Left renal cortex interstitium (tissue), 4 donors: ENCODE results near the gene MAN1B1. TPM values are rescaled to one million over a fixed set of nuclear protein-coding genes. Genes with fewer than 3 reads are reported as not detected.
"Not testable (repeated sequence)": the region's sequence is repeated elsewhere in the genome, so short reads cannot be mapped to it uniquely, and the experiment has no call there.

ENCODE experiments used
- DNase-seq, 4 donors: peaks; one replicate each; pipeline ENCODE4 v3.0.0-alpha.2; 2013; ENCODE audit warnings: low read depth in 4 of 4, low spot score in 2 of 4, missing footprints in 1 of 4
- polyA plus RNA-seq, 4 donors: library from polyadenylated mRNA; unstranded; fragments of 120-200 nt; gene quantifications; one replicate each; pipeline ENCODE4 v1.2.1, GENCODE V29; 2013; ENCODE audit not compliant: insufficient read length in 4 of 4

The MAN1B1 gene
- polyA plus RNA-seq, 4 donors = 46.5 to 70.7 (median 63.1) TPM

DNA sequence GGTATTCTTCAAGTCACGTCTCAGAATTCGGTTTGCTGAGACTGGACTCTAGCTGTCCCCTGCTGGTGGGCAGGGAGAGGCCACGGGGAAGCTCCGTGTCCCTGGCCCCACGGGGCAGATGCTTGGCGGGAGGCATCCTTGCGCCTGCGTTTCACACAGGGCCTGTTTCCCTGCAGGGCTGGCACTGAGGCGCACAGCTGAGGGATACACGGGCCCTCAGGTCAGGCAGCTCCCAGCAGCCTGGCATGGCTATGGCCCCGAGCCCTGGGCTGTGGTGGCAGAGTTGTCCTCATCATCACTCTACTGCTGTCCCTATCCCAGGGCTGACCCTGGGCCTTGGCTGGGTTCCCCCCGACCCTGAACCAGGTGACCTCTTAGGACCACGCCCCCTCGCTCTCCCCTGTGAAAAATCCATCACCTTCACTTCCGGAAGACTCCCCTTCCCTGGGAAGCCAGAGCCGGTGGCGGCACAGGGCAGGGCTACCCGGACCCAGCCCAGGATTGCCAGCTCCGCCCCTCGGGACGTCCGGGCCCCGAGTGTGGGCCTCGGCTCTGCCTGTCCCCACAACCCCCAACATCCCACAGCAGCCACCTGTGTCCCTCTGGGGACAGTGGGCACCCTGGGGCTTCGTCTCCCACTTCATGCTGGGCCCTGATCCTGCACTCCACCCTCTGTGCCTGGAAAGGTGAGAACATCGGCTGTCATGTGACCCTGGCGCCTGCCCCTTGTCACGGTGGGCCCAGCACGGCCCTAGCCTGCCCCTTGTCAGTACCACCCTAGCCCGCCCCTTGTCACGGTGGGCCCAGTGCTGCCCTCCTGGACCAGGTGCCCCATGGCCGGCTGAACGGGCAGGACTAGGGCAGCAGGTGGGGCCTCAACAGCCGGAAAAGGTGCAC lies 22.7 kb downstream of the MAN1B1 start:
- no peak for DNase-seq

DNA sequence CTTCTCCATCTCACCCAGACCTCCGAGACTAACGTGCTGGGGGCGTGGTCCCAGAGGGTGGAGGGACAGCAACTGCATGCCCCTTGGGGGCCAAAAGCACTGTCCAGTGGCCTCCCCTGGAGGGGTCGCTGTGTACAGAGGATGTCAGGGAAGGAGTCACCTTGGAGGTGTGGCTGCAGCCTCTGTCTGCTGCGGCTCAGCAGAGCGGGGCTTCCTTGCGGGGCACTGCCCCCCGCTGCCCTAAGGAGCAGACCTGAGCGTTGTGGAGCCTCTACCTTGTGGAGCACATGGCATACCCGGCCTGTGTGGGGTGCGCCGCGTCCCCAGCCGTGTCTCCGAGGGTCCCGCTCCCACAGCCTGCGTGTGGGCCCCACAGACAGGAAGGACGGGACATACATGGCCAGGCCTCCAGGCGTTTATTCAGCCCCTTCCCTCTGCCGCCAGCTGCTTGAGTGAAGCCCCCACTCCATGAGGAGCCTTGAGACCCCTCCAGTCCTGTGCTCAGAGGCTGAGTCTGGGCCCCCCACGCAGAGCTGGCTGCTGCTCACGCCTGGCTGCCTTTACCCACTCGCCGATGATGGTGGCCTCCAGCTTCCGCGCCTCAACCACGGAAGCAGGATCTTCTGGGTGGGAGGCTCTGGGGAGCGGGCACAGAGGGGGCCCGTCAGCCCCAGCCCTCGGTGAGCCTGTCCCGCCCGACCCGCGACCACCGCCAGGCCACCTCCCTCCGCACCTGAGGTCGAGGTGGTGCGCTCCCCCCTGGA lies 23.5 kb downstream of the MAN1B1 start:
- DNase-seq = no peak

DNA sequence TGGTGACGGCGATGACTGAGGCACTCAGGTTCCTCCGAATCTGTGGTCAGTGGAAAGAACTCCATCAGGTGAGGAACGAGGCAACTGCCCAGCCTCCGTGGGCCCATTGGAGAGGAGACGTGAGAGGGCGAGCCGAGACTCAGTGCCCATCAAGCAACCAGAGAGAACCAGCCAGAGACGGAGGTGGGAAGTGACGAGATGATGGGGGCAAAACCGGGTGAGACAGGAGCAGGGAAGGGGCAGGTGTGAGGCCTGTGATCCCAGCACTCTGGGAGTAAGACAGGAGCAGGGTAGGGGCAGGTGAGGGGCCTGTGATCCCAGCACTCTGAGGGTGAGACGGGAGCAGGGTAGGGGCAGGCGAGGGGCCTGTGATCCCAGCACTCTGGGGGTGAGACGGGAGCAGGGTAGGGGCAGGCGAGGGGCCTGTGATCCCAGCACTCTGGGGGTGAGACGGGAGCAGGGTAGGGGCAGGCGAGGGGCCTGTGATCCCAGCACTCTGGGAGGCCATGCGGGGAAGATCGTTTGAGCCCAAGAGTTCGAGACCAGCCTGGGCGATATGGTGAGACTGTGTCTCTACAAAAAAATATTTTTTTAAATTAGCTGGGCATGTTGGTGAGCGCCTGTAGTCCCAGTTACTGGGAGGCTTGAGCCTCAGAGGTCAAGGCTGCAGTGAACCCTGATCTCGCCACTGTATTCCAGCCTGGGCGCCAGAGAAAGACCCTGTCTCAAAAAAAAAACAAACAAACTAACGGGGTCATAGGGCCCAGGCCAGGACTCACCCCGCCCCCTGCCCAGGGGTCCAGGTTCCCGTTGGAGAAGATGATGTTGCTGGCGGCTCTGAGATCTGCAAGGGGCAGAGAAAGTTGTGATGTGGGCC lies 24.4 kb downstream of the MAN1B1 start:
- no peak for DNase-seq

DNA sequence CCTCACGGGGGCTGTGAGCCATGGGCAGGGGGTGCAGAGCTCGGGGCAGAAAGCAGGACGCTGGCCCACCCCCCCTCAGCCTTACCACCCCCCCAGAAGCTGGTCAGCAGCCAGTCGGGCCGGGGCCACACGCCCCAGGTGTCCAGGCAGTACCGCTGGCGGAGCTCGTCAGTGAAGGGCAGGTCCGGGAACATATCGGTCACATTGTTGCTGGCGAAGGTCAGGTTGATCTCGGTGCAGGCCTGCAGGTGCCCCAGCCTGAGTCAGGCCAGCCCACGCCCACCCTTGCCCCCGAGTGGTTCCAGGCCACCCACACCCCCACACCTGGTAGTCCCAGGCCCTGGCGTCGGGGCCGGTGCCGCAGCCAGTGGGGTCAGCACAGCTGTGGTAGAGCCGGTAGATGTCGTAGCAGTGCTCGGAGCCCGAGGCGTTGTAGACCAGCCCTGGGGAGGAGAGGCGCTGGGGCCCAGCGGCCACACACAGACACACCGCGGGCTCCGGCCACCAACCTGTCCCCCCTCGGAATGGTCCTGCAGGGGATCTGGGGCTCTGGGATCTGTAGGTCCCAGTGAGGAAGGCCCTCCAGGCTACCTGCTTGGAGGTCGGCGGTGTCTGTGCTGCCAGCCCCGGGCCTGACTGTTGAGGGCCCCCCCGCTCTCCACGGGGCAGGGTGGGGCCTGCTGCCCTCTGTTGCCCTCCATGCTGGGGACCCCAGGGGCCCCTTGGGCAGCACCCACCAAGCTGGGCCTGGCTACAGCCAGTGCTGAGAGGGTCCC lies 25.2 kb downstream of the MAN1B1 start:
- DNase-seq = no peak

DNA sequence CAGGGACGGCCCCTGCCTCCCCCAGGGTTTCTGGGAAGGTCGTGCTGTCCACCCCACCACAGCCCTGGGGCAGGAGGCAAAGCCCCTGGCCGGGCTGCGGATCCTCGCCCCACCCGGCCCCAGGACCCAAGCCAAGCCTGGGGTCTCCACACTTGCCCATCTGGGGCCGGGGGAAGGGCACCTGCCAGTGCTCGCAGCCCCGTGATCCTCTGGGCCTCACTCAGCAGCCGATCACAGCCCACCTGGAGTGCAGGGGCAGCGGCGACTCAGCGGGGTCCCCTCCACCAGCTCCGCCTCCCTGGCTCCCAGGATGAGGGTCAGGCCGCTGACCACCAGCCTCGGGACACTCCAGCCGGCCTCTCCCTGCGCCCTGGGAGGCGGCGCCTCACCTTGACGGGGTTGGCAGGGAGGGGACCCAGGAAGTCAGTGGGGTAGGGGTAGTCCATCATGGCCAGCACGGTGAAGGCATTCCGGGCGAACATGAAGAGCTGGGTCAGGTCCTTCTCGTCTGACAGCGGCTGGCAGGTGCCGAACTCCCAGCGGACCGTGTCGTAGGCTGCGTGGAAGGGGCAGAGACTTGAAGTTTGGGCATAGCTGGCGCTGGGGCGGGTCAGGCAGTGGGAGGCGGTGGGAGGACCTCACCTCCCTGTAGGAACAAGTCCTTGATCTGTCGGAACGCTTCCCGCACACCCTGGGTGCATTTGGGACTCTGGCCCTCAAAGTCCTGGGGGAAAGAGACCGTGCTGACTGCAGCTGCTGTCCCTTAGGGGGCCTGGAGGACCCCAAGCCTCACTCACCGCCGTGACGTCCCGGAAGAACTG lies 26.0 kb downstream of the MAN1B1 start:
- no peak for DNase-seq

DNA sequence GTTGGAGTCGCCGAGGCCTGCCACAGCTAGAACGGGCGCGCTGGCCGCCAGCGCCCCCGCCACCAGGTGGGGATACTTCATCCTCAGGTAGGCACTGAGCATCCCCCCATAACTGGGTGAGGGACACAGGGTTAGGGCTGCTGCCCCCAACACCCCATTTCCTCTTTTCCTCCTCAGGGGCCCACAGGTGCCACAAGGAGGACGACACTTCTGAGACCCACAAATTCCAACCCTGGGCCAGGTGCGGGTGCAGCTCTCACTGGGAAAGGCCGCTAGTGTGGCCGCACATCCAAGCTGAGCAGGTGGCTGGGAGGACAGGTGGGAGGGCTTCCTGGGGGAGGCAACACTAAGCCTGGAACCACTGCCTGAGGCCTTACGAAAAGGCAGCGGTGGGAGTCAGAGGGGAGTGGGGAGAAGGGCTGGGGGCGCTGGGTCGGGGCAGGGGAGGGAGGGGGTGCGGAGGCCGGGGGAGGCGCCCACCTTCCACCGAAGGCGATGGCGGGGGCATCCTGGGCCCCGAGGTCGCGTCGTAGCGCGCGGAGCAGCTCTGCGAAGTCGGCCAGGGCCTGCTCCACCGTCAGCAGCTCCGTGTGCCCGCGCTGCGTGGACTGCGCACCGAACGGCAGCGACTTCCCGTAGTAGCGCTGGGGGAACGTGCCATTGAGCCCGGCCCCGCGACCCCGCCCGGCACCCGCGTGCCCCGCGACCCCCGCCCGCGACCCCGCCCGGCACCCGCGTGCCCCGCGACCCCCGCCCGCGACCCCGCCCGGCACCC lies 26.8 kb downstream of the MAN1B1 start:
- no peak for DNase-seq

DNA sequence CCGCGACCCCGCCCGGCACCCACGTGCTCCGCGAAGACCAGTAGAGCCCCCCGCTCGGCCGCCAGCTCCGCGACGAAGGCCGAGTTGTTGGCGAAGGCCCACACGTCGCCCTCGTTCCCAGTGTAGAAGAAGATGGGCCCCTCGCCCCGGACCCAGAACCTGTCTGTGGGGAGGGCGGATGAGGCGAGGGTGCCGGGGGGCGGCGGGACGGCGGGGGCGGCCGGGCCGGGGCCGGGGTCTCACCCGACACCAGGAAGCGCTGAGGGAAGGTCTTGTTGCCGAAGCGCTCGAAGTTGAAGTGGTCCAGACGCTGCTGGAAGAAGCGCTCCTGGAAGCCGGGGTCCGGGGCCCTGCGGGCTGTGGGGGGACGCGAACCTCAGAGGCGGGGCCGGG lies 27.4 kb downstream of the MAN1B1 start:
- DNase-seq = no peak

DNA sequence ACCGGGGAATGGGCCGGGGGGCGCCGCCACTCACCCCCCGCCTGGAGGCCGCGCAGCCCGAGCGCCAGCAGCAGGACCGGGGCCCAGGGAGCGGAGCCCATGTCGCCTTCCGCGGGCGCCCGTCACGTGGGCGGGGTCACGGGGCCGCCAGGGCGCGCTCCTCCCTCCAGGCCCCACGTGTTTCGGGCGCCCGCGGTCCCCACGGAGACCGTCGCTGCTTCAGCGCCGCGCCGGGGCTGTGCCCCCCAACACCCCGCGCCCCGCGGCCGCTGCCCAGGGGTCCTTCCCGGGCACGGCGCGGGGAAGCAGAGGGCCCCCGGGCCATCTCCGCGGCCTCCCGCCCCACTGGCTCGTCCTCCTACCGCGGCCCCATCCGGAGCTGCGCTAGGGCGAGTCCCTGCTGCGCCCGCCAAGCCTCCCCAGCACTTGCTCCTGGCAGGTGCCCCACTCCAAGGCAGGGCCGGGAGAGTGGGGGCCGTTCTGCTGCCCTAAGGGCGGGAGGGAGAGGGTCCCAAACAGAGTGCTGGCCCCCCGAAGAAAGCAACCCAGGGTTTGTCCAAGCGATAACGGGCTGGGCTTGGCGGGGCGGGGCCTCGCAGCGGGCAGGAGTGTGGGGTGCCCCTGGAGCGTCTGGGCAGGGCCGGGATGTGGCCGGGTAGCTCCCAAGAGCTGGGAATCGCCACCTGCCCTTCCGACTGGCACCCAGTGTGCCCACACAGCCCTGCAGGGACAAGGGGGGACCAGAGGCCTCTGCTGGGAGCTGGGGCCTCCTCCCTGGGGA lies 28.0 kb downstream of the MAN1B1 start, which contains the start of gene DPP7:
DPP7 (minus strand) TSS at position 121 of the 781 bp plus-strand sequence; CDS start at position 101, 20 bp downstream.
- DNase-seq = no peak

DNA sequence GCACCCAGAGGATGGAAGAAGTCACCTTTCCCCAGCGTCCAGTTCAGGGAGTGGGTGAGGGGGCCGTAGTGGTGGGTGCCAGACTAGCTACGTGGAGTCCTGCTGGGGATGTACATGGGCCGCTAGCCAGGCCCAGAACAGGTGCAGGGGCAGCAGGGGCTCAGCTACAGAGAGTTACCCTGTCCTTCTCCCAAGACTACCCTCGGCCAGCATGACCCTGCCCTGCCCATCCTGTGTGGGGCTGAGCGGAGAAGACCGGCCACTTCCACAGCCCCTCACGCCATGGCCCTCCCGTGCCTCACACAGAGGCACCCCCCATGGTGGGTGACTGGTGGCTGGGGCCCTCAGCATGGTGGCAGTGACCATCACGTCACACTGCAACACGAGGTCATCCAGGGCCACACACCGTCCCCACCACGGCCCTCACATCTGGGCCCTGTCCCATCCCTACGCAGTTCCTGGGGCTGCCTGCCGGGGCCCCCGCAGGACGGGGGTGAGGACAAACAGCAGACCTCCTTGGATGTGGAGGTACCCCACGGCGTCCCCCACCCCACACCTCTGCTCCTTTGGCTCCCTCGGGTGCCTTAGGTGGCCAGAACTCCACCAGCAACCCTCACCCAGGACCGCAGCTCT lies 28.7 kb downstream of the MAN1B1 start:
- DNase-seq = no peak

DNA sequence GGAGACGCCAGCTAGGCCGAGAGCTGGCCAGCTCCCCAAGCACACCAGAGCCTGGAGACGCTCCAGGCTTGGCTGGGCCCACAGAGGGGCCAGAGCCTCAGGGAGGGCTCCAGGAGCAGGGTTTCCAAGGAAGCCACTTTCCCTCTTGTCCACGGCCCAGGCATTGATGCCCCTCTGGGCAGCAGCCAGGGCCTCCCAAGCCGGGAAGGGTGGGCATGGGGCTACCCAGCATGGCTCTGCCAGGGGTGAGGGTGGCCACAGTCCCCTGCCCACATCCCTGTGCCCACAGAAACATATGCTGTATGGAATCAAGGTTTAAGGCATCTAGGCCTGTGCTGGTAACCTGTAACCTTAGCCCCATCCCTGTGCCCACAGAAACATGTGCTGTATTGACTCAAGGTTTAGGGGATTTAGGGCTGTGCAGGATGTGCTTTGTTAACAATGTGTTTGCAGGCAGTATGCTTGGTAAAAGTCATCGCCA lies 29.3 kb downstream of the MAN1B1 start:
- no peak for DNase-seq

DNA sequence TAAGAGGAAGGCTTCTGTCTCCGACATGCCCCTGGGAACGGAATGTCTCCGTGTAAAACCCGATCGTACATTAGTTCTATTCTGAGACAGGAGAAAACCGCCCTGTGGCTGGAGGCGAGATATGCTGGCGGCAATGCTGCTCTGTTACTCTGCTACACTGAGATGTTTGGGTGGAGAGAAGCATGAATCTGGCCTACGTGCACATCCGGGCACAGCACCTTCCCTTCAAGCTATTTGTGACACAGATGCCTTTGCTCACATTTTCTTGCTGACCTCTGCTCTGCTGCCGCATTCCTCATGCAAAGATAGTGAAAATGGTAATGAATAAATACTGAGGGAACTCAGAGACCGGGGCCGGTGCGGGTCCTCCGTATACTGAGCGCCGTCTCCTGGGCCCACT lies 29.9 kb downstream of the MAN1B1 start:
- DNase-seq = no peak

DNA sequence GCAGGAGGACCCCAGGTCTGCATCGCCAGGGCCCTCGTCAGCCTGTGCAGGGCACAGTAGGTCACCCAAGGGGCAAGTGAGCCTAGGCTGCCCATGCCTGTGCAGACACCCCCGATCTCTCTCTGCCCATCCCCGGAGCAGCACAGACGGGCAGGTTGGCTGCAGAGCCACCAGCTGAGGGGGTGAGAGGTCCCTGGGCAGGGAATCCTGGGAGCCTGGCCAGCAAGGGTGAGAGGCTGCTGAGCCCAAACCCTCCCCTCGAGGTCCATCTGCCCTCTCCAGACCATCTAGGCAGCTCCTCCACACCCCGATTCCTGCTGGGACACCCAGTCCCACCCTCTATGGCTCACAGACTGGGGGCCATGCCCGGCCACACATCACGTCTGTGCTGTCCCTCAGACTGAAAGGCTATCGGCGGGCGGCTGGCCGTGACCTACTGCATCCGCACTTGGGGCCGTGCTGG lies 30.5 kb downstream of the MAN1B1 start:
- DNase-seq = no peak

DNA sequence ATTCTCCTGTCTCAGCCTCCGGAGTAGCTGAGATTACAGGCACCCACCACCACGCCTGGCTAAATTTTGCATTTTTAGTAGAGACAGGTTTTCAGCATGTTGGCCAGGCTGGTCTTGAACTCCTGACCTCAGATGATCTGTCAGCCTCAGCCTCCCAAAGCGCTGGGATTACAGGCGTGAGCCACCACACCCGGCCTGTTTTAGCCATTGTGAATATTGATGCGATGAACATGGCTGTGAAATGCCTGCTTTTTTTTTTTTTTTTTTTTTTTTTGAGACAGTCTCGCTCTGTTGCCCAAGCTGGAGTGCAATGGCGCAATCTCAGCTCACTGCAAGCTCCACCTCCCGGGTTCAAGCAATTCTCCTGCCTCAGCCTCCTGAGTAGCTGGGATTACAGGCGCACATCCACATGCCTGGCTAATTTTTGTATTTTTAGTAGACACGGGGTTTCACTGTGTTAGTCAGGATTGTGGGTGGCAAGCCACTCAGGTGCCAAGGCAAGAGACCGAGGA lies 31.4 kb downstream of the MAN1B1 start:
- DNase-seq = not testable (repeated sequence)

DNA sequence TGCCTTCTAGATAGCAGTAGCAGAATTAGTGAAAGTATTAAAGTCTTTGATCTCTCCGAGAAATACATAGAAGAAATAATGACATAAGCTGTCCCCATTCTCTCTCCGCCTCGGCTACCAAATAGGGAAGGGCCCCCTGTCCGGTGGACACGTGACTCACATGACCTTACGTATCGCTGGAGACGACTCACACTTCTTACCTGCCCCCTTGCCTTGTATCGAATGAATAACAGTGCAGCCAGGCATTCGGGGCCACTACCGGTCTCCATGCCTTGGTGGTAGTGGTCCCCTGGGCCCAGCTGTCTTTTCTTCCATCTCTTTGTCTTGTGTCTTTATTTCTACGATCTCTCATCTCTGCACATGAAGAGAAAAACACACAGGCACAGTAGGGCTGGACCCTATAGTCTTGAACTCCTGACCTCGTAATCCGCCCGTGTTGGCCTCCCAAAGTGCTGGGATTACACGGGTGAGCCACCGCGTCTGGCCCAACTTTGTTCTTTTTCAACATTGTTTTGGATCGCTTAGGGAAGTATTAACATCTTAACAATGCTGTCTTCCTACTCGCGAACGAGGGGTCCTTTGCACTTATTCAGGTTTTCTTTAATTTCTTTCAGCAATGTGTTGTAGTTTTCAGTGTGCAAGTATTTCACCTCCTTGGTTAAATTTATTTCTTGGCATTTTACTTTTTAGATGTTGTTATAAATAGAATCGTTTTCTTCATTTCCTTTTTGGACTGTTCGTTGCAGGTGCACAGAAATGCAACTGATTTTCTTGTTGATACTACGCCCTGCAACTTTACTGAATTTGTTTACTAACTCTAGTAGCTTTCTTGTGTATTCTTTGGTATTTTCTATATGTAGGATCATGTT lies 35.4 kb downstream of the MAN1B1 start:
- not testable (repeated sequence) for DNase-seq

DNA sequence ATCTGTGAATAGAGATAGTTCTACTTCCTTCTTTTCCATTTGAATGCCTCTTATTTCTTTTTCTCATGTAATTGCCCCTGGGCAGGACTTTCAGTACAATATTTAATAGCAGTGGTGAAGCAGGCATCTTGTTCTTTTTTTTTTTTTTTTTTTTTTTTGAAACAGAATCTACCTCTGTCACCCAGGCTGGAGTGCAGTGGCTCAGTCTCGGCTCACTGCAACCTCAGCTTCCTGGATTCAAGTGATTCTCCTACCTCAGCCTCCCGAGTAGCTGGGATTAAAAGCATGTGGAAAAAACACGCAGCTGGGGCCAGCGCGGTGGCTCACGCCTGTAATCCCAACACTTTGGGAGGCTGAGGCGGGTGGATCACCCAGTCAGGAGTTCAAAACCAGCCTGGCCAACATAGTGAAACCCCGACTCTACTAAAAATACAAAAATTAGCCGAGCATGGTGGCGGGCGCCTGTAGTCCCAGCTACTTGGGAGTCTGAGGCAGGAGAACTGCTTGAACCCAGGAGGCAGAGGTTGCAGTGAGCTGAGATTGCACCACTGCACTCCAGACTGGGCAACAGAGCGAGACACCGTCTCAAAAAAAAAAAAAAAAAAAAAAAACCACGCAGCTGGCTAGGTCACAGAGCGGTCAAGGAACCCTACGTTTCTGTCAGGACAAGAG lies 36.1 kb downstream of the MAN1B1 start:
- DNase-seq = not testable (repeated sequence)
